Ovary (tissue), 9 donors: Measurements from ENCODE around the gene PGAP3. TPM values are rescaled to one million over a fixed set of nuclear protein-coding genes. Genes with fewer than 3 reads are reported as not detected.
A peak's percentile ranks its signal among the peaks of the same experiment; 100 is the strongest.

Experiments
- DNase-seq, 5 donors: peaks; one replicate each; pipeline ENCODE4 v3.0.0-alpha.2; 2019 to 2020
- H3K27ac ChIP-seq, 2 donors: fragments of 200-600 bp; one replicate each; pipeline versions ENCODE4 v1.5.1 to v1.8.0; 2019 to 2022
- H3K27me3 ChIP-seq: fragments of 200-600 bp; one replicate; pipeline ENCODE4 v1.8.0; 2022
- H3K36me3 ChIP-seq: fragments of 200-600 bp; sonication (generic); one replicate; pipeline ENCODE4 v1.5.1; 2019
- H3K4me1 ChIP-seq: one replicate; pipeline ENCODE4 v1.8.1; 2013; ENCODE audit warnings: mild to moderate bottlenecking, moderate library complexity; ENCODE audit not compliant: insufficient read depth
- H3K4me3 ChIP-seq: fragments of 200-600 bp; sonication (generic); one replicate; pipeline ENCODE4 v1.5.1; 2017
- H3K9me3 ChIP-seq, 2 donors: fragments of 200-600 bp in 1 of 2; sonication (generic) in 1 of 2; one replicate each; pipeline versions ENCODE4 v1.5.1 to v1.8.1; 2013 to 2019; ENCODE audit warnings: mild to moderate bottlenecking in 1 of 2, moderate library complexity in 1 of 2
- EP300 ChIP-seq: sonication (generic); formaldehyde crosslinking; IDR thresholded peaks from one replicate; pipeline ENCODE4 v1.6.1; 2017; ENCODE audit warnings: antibody characterized with exemption
- POLR2A ChIP-seq: fragments of 450-650 bp; IDR thresholded peaks from one replicate; pipeline ENCODE4 v1.6.1; 2017; ENCODE audit warnings: antibody characterized with exemption, mild to moderate bottlenecking, moderate library complexity
- WGBS, 3 donors: extraction: QIAGEN DNeasy Blood & Tissue Kit in 1 of 3; methylation state at CpG; one replicate each; pipeline versions ENCODE4 v1.1.5 to v1.1.7; 2013 to 2017; 5-methylcytosine and 5-hydroxymethylcytosine counted together
- intact Hi-C, 4 donors: fragments of 100-400 bp; cut with DNase I; formaldehyde crosslinking; loops; one replicate each; pipeline versions ENCODE4 v1.11.0 to v1.15.1; 2022 to 2023
- polyA plus RNA-seq, 2 donors: library from polyadenylated mRNA; stranded (reverse); fragments of 200-250 nt in 1 of 2; fragments of 350-450 nt in 1 of 2; fragmentation: Illumina TruSeq in 1 of 2; extraction: RNeasy Lipid Tissue Mini Kit (QIAGEN cat#74804) in 1 of 2; gene quantifications; one replicate each; pipeline ENCODE4 v1.2.3, GENCODE V29; 2013 to 2014
- total RNA-seq, 7 donors: library from RNA; depleted of rRNA in 2 of 7; stranded (reverse); fragments of >200 nt in 2 of 7; fragmentation: NEBNext Ultra II Directional in 3 of 7; extraction: Animal tissue kit (Norgen Biotek cat#: 25700) in 3 of 7; gene quantifications; one replicate each; pipeline versions ENCODE4 v1.1.0 to v1.2.4, GENCODE V29; 2016 to 2023
- TF ChIP-seq, protein P1 (sequence below), 3 donors: fragments of 450-650 bp in 2 of 3; fragments of 200-600 bp in 1 of 3; IDR thresholded peaks; one replicate each; pipeline versions ENCODE4 v1.5.1 to v1.8.0; 2016 to 2022; ENCODE audit warnings: antibody characterized with exemption in 3 of 3, mild to moderate bottlenecking in 1 of 3
- donor health status: DM: no; HTN: no; CAD: no; lungs with moderate emphysema.
- donor health status: DM: no; HTN: no; CAD: no.
- donor health status: Bipolar disorder and iron deficiency.
- donor health status: DM: yes; HTN: yes; CAD: no.
- donor health status: DM: no; HTN: no; CAD: no.
- donor health status: DM: yes; HTN: yes; CAD: no.

Gene PGAP3
- total and polyA plus RNA-seq, 9 donors: 7.9 to 31.3 (median 19.6) TPM

DNA sequence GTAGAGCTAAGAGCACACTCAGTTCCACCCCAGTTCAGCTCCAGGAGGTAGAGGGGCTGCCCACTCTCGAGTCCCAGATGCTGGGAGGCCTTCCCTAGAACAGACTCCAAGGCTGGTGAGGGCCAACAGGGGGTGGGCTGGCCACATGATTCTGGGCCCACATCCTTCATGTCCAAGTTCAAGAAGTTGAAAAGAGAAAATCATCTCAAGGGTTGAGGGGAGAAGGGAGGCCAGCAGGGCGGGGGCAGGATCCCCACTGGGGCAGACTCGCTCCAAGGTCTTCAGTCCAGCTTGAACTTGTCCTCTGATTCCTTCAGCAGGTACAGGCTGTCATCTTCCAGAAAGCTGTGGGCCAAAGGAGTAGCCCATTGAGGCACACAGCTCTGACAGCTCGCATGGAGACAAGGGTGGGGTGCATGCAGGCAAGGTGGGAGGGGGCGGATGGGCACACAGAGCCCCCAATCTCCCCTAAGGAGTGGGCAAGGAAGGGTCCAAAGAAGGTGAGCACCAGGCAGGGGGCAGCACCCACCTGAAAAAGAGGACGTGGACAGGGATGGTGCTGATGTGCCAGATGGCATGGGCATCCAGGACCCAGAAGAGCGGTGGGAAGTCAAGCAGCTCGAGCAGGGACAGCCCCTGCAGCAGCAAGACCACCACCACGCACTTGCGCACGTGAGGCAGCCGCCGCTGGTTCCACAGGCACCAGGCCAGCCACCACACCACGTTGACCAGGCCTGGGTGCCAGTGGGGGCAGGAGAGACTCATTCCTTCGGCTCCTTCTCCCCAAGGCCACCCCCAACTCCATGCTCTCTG lies 15.1 kb downstream of the PGAP3 start:
- H3K27me3 ChIP-seq: no peaks in the 10 kb centered on the region
- no peak for TF ChIP-seq EP300
- TF ChIP-seq, protein P1, sequence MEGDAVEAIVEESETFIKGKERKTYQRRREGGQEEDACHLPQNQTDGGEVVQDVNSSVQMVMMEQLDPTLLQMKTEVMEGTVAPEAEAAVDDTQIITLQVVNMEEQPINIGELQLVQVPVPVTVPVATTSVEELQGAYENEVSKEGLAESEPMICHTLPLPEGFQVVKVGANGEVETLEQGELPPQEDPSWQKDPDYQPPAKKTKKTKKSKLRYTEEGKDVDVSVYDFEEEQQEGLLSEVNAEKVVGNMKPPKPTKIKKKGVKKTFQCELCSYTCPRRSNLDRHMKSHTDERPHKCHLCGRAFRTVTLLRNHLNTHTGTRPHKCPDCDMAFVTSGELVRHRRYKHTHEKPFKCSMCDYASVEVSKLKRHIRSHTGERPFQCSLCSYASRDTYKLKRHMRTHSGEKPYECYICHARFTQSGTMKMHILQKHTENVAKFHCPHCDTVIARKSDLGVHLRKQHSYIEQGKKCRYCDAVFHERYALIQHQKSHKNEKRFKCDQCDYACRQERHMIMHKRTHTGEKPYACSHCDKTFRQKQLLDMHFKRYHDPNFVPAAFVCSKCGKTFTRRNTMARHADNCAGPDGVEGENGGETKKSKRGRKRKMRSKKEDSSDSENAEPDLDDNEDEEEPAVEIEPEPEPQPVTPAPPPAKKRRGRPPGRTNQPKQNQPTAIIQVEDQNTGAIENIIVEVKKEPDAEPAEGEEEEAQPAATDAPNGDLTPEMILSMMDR (IDR thresholded peaks at IDR 0.05): no peak
- no peak for TF ChIP-seq POLR2A
- intact Hi-C loops: loop anchor here in 1 of 4 donors (5.0 kb wide), 1 partner anchor 50 kb away; no protein-coding TSS in a partner anchor
- no peaks in the 10 kb centered on the region for H3K4me1 ChIP-seq
- H3K4me3 ChIP-seq: no peak overlapping the region
- H3K27ac ChIP-seq: no peak overlapping the region
- H3K9me3 ChIP-seq: no peaks in the 10 kb centered on the region
- DNase-seq: peak in 1 of 5 donors; percentile 24
- 66 to 73% (median 67%) methylated on average over 15 of the region's 15 CpGs for WGBS, 3 donors
- no peaks in the 10 kb centered on the region for H3K36me3 ChIP-seq

DNA sequence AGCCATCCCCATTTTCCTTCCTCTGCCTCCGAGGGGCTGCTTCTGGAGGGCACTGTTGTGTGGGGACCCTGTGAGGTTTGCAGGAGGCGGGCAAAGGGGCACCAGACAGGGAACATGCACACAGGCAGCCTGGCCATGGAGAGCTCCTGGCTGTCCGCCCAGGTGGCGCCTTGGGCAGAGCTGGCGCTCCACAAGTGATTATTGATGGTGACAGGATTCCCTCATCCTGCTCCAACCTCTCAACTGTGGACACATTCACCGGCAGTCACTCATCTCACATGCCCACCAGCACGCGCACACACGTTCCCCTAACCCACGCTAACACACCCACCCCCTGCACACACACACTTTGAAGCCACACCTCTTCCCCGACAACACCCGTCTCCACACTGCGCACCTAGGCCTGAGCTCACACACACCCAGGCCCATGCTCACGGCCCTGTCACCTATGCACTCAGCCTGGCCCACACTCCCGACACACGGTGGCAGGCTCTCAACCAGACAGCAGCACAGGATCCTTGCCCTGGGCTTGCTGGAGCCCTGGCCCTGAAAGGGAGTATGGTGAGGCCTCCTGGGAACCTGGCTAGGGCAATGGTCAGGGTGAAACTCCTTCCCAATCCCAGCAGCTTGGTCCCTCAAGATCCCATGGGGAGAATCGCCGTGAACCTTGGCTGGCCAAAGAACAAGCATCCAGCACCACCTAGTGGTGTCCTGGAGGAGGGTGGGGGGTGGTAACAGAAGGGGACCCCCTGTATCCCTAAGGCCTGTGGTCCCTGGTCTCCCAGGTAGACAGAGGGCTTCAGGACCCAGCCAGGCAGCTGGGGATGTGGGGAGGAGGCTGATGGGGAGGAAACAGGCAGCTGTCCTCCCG lies 16.0 kb downstream of the PGAP3 start:
- DNase-seq: peak in 1 of 5 donors; percentile 56
- H3K4me3 ChIP-seq: no peak overlapping the region
- WGBS, 3 donors: 33 to 43% (median 41%) methylated on average over 19 of the region's 19 CpGs
- H3K27ac ChIP-seq: no peak overlapping the region
- intact Hi-C loops: loop anchor here in 1 of 4 donors (5.0 kb wide), 1 partner anchor 50 kb away; no protein-coding TSS in a partner anchor
- H3K36me3 ChIP-seq: no peaks in the 10 kb centered on the region
- H3K4me1 ChIP-seq: peaks cover 4% of the 10 kb centered on the region
- no peak for TF ChIP-seq EP300
- TF ChIP-seq, protein P1 (IDR thresholded peaks at IDR 0.05): peak in 2 of 3 donors; percentile 27 to 46
- no peak for TF ChIP-seq POLR2A
- H3K9me3 ChIP-seq: no peaks in the 10 kb centered on the region
- H3K27me3 ChIP-seq: no peaks in the 10 kb centered on the region

DNA sequence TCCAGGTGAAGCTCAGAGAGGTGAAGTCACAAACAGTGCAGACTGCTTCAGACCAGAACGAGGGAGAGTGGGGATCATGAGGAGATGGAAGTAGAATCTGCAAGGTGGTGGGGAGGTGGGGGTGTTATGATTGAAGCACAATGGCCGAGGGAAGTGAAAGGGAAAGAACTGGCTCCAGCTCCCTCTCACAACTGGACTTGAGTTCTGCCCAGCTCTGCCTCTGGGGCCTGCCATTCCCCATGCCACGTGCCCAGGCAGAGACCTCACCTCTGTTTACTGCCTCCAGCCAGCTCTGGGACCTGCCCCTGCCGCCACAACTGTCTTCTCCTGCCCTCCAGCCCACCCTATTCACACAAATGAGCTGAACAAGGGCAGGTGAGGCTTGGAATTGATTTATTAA lies 17.1 kb downstream of the PGAP3 start:
- Histone ChIP-seq H3K27me3 (no peaks in the 10 kb centered on the region), H3K4me3 (no peak overlapping the region), H3K4me1 (peaks cover 4% of the 10 kb centered on the region), H3K36me3 (no peaks in the 10 kb centered on the region), H3K27ac (no peak overlapping the region), H3K9me3 (no peaks in the 10 kb centered on the region)
- intact Hi-C loops: loop anchor here in 1 of 4 donors (5.0 kb wide), 1 partner anchor 48 kb away; no protein-coding TSS in a partner anchor
- DNase-seq: no peak
- TF ChIP-seq EP300: no peak
- TF ChIP-seq, protein P1 (IDR thresholded peaks at IDR 0.05): no peak
- no peak for TF ChIP-seq POLR2A
- WGBS, 3 donors: 24 to 30% (median 29%) methylated on average over 4 of the region's 4 CpGs

DNA sequence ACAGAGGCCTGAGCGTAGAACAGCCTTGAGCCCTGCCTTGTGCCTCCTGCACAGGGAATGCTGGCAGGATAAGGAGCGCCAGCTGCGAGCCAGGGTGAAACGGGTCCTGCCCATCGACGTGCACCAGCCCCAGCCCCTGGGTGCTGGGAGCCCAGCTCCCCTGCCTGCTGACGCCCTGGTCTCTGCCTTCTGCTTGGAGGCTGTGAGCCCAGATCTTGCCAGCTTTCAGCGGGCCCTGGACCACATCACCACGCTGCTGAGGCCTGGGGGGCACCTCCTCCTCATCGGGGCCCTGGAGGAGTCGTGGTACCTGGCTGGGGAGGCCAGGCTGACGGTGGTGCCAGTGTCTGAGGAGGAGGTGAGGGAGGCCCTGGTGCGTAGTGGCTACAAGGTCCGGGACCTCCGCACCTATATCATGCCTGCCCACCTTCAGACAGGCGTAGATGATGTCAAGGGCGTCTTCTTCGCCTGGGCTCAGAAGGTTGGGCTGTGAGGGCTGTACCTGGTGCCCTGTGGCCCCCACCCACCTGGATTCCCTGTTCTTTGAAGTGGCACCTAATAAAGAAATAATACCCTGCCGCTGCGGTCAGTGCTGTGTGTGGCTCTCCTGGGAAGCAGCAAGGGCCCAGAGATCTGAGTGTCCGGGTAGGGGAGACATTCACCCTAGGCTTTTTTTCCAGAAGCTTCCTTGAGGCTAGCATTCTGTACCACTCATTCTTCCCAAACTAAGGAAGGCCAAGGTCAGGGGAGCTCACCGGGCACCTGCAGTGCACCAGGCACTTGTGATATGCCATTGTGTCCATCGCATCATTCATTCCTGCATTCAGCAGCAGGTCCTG lies 17.7 kb downstream of the PGAP3 start:
- peaks cover 4% of the 10 kb centered on the region for H3K4me1 ChIP-seq

More for the DNA sequence above, 17.7 kb downstream of the PGAP3 start:
- intact Hi-C loops: loop anchor here in 2 of 4 donors (5.0 kb wide), 1 partner anchor 48 kb away; no protein-coding TSS in a partner anchor
- 66 to 82% (median 78%) methylated on average over 23 of the region's 23 CpGs for WGBS, 3 donors
- no peak overlapping the region for H3K27ac ChIP-seq
- no peak overlapping the region for H3K4me3 ChIP-seq
- H3K36me3 ChIP-seq: no peaks in the 10 kb centered on the region
- TF ChIP-seq, protein P1 (IDR thresholded peaks at IDR 0.05): no peak
- no peak for TF ChIP-seq POLR2A
- H3K9me3 ChIP-seq: no peaks in the 10 kb centered on the region
- H3K27me3 ChIP-seq: no peaks in the 10 kb centered on the region
- no peak for DNase-seq
